Endothelial cell of umbilical vein (primary cell): ENCODE results near the gene HES7. TPM values are rescaled to one million over a fixed set of nuclear protein-coding genes. Genes with fewer than 3 reads are reported as not detected.

Source experiments
- BruUV-seq: library from RNA; stranded (reverse); fragments of 400-500 nt; replicated peaks from 2 replicates; lab custom pipeline; 2021; lab: Mats Ljungman, UMichigan
- CTCF ChIA-PET: fragments of 300-600, 350-600 bp; sonication (Branson Sonifier 250); formaldehyde crosslinking; loops from one replicate; lab custom pipeline; 2021; ENCODE audit warnings: antibody characterized with exemption, inconsistent platforms; lab: Charles Lee
- POLR2A ChIA-PET: fragments of 300-600, 350-600 bp; sonication (Branson Sonifier 250); formaldehyde crosslinking; loops from one replicate; lab custom pipeline; 2021; ENCODE audit warnings: antibody characterized with exemption, inconsistent platforms; lab: Charles Lee
- DNase-seq: peaks from one replicate; pipeline ENCODE4 v3.0.0-alpha.2; 2011; ENCODE audit warnings: low read depth, low spot score
- FAIRE-seq: peaks from 2 replicates; lab custom pipeline; 2011; peaks lifted over from hg19 to GRCh38; lab: Jason Lieb, UNC
- H2AFZ ChIP-seq: 2 replicates; pipeline ENCODE4 v1.6.0; 2012; ENCODE audit warnings: low read depth, low read length, control low read depth, inconsistent platforms
- H3K27ac ChIP-seq: 2 replicates; pipeline ENCODE4 v1.5.1; 2011; ENCODE audit warnings: low read depth, mild to moderate bottlenecking, control low read depth, low read length, moderate library complexity; ENCODE audit not compliant: insufficient read depth
- H3K27me3 ChIP-seq, 2 experiments: 2 replicates each; pipeline versions ENCODE4 v1.6.0 to v1.6.1; 2011; ENCODE audit warnings: low read length in 2 of 2, mixed read lengths in 1 of 2; ENCODE audit not compliant: control insufficient read depth in 2 of 2, insufficient read depth in 2 of 2
- H3K36me3 ChIP-seq, 2 experiments: 2 replicates in 1 of 2; 3 replicates in 1 of 2; pipeline ENCODE4 v1.5.1; 2011; ENCODE audit warnings: low read length in 2 of 2, mild to moderate bottlenecking in 1 of 2, moderate library complexity in 1 of 2; ENCODE audit not compliant: control insufficient read depth in 2 of 2, insufficient read depth in 2 of 2; ENCODE audit errors: extremely low read depth in 1 of 2
- H3K4me1 ChIP-seq: 3 replicates; pipeline ENCODE4 v1.5.1; 2011; ENCODE audit warnings: mild to moderate bottlenecking, low read length; ENCODE audit not compliant: control insufficient read depth, insufficient read depth; ENCODE audit errors: extremely low read depth
- H3K4me2 ChIP-seq: 2 replicates; pipeline ENCODE4 v1.6.1; 2011; ENCODE audit warnings: low read length, control low read depth, mixed read lengths; ENCODE audit not compliant: insufficient read depth
- H3K4me3 ChIP-seq, 3 experiments: fragments of 200-600 bp in 1 of 3; sonication (generic), shearing (Covaris generic) in 1 of 3; replicated peaks in 1 of 3; 2 replicates each; pipeline ENCODE4 v1.5.1; 2011 to 2016; ENCODE audit warnings: control low read depth in 3 of 3, low read length in 3 of 3, mild to moderate bottlenecking in 2 of 3, inconsistent platforms in 1 of 3, low read depth in 1 of 3, moderate library complexity in 1 of 3; ENCODE audit not compliant: insufficient read depth in 1 of 3
- H3K79me2 ChIP-seq: 2 replicates; pipeline ENCODE4 v1.6.0; 2012; ENCODE audit warnings: low read length, inconsistent platforms; ENCODE audit not compliant: control insufficient read depth, insufficient read depth
- H3K9ac ChIP-seq: replicated peaks from 2 replicates; pipeline ENCODE3; 2011; ENCODE audit warnings: low read length, control low read depth; ENCODE audit not compliant: insufficient read depth; ENCODE audit errors: extremely low read depth
- H3K9me1 ChIP-seq: replicated peaks from 3 replicates; pipeline ENCODE4 v1.6.0; 2011; ENCODE audit warnings: mild to moderate bottlenecking, low read length; ENCODE audit not compliant: control insufficient read depth, insufficient read depth; ENCODE audit errors: extremely low read depth
- H3K9me3 ChIP-seq: replicated peaks from 2 replicates; pipeline ENCODE4 v1.5.1; 2012; ENCODE audit warnings: low read length, inconsistent platforms; ENCODE audit not compliant: control insufficient read depth, insufficient read depth
- H4K20me1 ChIP-seq: replicated peaks from 2 replicates; pipeline ENCODE3; 2011; ENCODE audit warnings: mild to moderate bottlenecking, low read length; ENCODE audit not compliant: control insufficient read depth, insufficient read depth; ENCODE audit errors: extremely low read depth
- EZH2 ChIP-seq: IDR thresholded peaks from 2 replicates; pipeline ENCODE4 v1.6.1; 2012; ENCODE audit warnings: borderline replicate concordance, low read depth, mild to moderate bottlenecking, moderate library complexity, low read length, inconsistent platforms; ENCODE audit not compliant: severe bottlenecking
- FOS ChIP-seq: IDR thresholded peaks from 2 replicates; pipeline ENCODE4 v1.6.1; 2011; ENCODE audit warnings: mild to moderate bottlenecking, low read length, moderate library complexity, borderline replicate concordance; ENCODE audit not compliant: insufficient read depth
- GATA2 ChIP-seq: IDR thresholded peaks from 2 replicates; pipeline ENCODE4 v1.7.0; 2011; ENCODE audit warnings: low read depth, mild to moderate bottlenecking, moderate library complexity, mixed read lengths, low read length; ENCODE audit not compliant: insufficient read length, insufficient read depth
- JUN ChIP-seq: IDR thresholded peaks from 2 replicates; pipeline ENCODE4 v1.6.1; 2011; ENCODE audit warnings: borderline replicate concordance, low read depth; ENCODE audit not compliant: insufficient read length, insufficient read depth
- MYC ChIP-seq: IDR thresholded peaks from one replicate; pipeline ENCODE4 v1.6.1; 2011; ENCODE audit warnings: mild to moderate bottlenecking, low read depth, low read length
- POLR2A ChIP-seq: IDR thresholded peaks from 2 replicates; pipeline ENCODE4 v1.6.1; 2012; ENCODE audit warnings: low read depth, mild to moderate bottlenecking, control low read depth, low read length
- POLR2AphosphoS5 ChIP-seq: IDR thresholded peaks from 2 replicates; pipeline ENCODE4 v1.6.1; 2012; ENCODE audit warnings: low read depth, mild to moderate bottlenecking, control low read depth, low read length, moderate library complexity; ENCODE audit not compliant: insufficient read depth
- dilution Hi-C: fragments of 300-500 bp; cut with MboI; formaldehyde crosslinking; loops from one replicate; pipeline ENCODE4 v1.15.0; 2019; ENCODE audit warnings: low sequenced_read_pairs; ENCODE audit not compliant: extremely low pct_ligation_motif_present
- intact Hi-C: fragments of 100-400 bp; cut with micrococcal nuclease; formaldehyde crosslinking; loops from one replicate; pipeline ENCODE4 v1.10.0; 2022
- polyA plus RNA-seq, 4 experiments: library from polyadenylated mRNA; depleted of rRNA in 3 of 4; stranded (reverse) in 3 of 4; unstranded in 1 of 4; fragments of >200 nt; gene quantifications; 2 replicates each; pipeline versions ENCODE4 v1.2.1 to v1.2.3, GENCODE V29; 2011 to 2012; ENCODE audit warnings: missing spikeins in 1 of 4
- total RNA-seq: library from RNA; stranded (reverse); gene quantifications from 2 replicates; pipeline ENCODE4 v1.2.3, GENCODE V29; 2021
- TF ChIP-seq, protein P1 (sequence below): IDR thresholded peaks from 2 replicates; pipeline ENCODE4 v1.6.1; 2011; ENCODE audit not compliant: insufficient read depth, insufficient read length
- TF ChIP-seq, protein P2 (sequence below), 2 donors: IDR thresholded peaks; 1 replicate in 1 of 2; 2 replicates in 1 of 2; pipeline ENCODE4 v1.5.1; 2011; ENCODE audit warnings: low read length in 2 of 2, mild to moderate bottlenecking in 2 of 2, moderate library complexity in 2 of 2, control low read depth in 1 of 2, inconsistent platforms in 1 of 2, low read depth in 1 of 2; ENCODE audit not compliant: insufficient read depth in 1 of 2; ENCODE audit errors: extremely low read depth in 1 of 2

Gene HES7
- total and polyA plus RNA-seq, 2 donors (not counting 3 experiments of a cell fraction or from before 2014, with no cell fraction given), result 0.19 to 0.51 TPM

DNA sequence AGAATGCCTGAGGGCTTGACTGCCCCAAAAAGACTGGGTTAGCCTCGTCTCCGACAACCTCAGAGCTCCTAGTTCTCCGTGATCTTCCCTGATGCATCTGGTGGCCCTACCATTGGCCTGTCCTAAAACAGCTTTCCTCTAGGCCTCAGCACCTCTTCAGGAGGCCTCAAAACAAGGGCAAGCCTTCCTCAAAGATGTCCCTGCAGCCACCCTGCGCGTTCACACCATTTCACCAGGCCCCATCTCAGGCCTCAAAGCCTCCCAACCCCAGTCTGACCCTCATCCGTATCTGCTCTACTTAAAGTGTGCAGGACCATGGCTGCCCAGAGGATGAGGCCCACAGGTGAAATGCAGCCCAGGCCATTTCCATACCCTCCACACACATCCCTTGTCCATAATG is 13.0 kb downstream of the HES7 start:
- ChIA-PET CTCF (interaction anchor here (0.9 to 13.7 kb wide), 10 partner anchors 9 to 51 kb away, joined by 3 to 191 read pairs (median 14); partner anchors contain the start of gene ALOX12B), POLR2A (no interaction called here)
- intact Hi-C loops (loop anchor here (1.0 kb wide), 1 partner anchor 51 kb away; no protein-coding TSS in a partner anchor), dilution Hi-C loops (no loop called here)
- H3K9me1 ChIP-seq, result no peaks in the 10 kb centered on the region
- no peak overlapping the region for H3K9ac ChIP-seq
- FAIRE-seq (no peak), DNase-seq (no peak)
- no peaks in the 10 kb centered on the region for H3K9me3 ChIP-seq
- peaks cover 23 to 31% of the 10 kb centered on the region in 2 experiments for H3K27me3 ChIP-seq
- H4K20me1 ChIP-seq, result no peaks in the 10 kb centered on the region
- no TSS peak for BruUV-seq
- no peak overlapping the region for H3K4me3 ChIP-seq
- H3K36me3 ChIP-seq, result no peaks in the 10 kb centered on the region
- TF ChIP-seq FOS, result no peak
- no peak for TF ChIP-seq MYC
- TF ChIP-seq, protein P1, sequence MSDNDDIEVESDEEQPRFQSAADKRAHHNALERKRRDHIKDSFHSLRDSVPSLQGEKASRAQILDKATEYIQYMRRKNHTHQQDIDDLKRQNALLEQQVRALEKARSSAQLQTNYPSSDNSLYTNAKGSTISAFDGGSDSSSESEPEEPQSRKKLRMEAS, result no peak
- TF ChIP-seq POLR2AphosphoS5, result no peak
- no peak for TF ChIP-seq EZH2
- TF ChIP-seq GATA2, result no peak
- TF ChIP-seq JUN, result no peak
- no peak for TF ChIP-seq POLR2A
- TF ChIP-seq, protein P2, sequence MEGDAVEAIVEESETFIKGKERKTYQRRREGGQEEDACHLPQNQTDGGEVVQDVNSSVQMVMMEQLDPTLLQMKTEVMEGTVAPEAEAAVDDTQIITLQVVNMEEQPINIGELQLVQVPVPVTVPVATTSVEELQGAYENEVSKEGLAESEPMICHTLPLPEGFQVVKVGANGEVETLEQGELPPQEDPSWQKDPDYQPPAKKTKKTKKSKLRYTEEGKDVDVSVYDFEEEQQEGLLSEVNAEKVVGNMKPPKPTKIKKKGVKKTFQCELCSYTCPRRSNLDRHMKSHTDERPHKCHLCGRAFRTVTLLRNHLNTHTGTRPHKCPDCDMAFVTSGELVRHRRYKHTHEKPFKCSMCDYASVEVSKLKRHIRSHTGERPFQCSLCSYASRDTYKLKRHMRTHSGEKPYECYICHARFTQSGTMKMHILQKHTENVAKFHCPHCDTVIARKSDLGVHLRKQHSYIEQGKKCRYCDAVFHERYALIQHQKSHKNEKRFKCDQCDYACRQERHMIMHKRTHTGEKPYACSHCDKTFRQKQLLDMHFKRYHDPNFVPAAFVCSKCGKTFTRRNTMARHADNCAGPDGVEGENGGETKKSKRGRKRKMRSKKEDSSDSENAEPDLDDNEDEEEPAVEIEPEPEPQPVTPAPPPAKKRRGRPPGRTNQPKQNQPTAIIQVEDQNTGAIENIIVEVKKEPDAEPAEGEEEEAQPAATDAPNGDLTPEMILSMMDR (IDR thresholded peaks at IDR 0.05; ENCODE audit: extremely low read depth in 1 of 2, insufficient read depth in 1 of 2, low read depth in 1 of 2, low read length in 2 of 2), result no peak
- H3K4me1 ChIP-seq, result no peaks in the 10 kb centered on the region
- H3K27ac ChIP-seq, result no peak overlapping the region
- H3K4me2 ChIP-seq, result no peak overlapping the region
- H3K79me2 ChIP-seq, result no peaks in the 10 kb centered on the region
- H2AFZ ChIP-seq, result no peak overlapping the region
